Neuronal stem cell (in vitro differentiated cells): ENCODE data around the gene CPVL.
A peak's percentile ranks its signal among the peaks of the same experiment; 100 is the strongest.

Experiments
- DNase-seq: peaks from one replicate; pipeline ENCODE4 v3.0.0-alpha.2; 2013; ENCODE audit warnings: low spot score
- H2AFZ ChIP-seq: one replicate; pipeline ENCODE4 v1.6.1; 2013; ENCODE audit warnings: mild to moderate bottlenecking, low read length, inconsistent platforms
- H2AK5ac ChIP-seq: 2 replicates; pipeline ENCODE4 v1.6.1; 2013; ENCODE audit warnings: low read depth, mild to moderate bottlenecking, inconsistent platforms, low read length, moderate library complexity, mixed read lengths
- H2BK120ac ChIP-seq: 2 replicates; pipeline ENCODE4 v1.6.1; 2013; ENCODE audit warnings: low read depth, mild to moderate bottlenecking, inconsistent platforms, low read length, moderate library complexity, mixed read lengths
- H2BK12ac ChIP-seq: one replicate; pipeline ENCODE4 v1.6.1; 2013; ENCODE audit warnings: low read length, inconsistent platforms
- H2BK15ac ChIP-seq: 2 replicates; pipeline ENCODE4 v1.6.1; 2013; ENCODE audit warnings: mild to moderate bottlenecking, low read length, inconsistent platforms, mixed read lengths
- H2BK5ac ChIP-seq: one replicate; pipeline ENCODE4 v1.6.1; 2013; ENCODE audit warnings: inconsistent platforms, mild to moderate bottlenecking, low read length, moderate library complexity
- H3K14ac ChIP-seq: one replicate; pipeline ENCODE4 v1.6.1; 2013; ENCODE audit warnings: low read length, inconsistent platforms
- H3K18ac ChIP-seq: 2 replicates; pipeline ENCODE4 v1.6.1; 2013; ENCODE audit warnings: low read length, inconsistent platforms
- H3K23ac ChIP-seq: 2 replicates; pipeline ENCODE4 v1.6.1; 2013; ENCODE audit warnings: low read depth, mild to moderate bottlenecking, mixed read lengths, low read length, inconsistent platforms; ENCODE audit not compliant: poor library complexity
- H3K27ac ChIP-seq: replicated peaks from 3 replicates; pipeline ENCODE4 v1.5.1; 2013; ENCODE audit warnings: low read length, inconsistent platforms
- H3K27me3 ChIP-seq, 3 experiments: 2 replicates each; pipeline ENCODE4 v1.6.1; 2013; ENCODE audit warnings: low read length in 3 of 3, mild to moderate bottlenecking in 2 of 3, inconsistent platforms in 1 of 3, low read depth in 1 of 3, mixed read lengths in 1 of 3, moderate library complexity in 1 of 3; ENCODE audit not compliant: control insufficient read depth in 3 of 3, insufficient read depth in 3 of 3
- H3K36me3 ChIP-seq, 2 donors: replicated peaks in 1 of 2; 2 replicates each; pipeline ENCODE4 v1.6.1; 2013; ENCODE audit warnings: low read length in 2 of 2; ENCODE audit not compliant: control insufficient read depth in 2 of 2, insufficient read depth in 2 of 2
- H3K4ac ChIP-seq: 2 replicates; pipeline ENCODE4 v1.6.1; 2013; ENCODE audit warnings: inconsistent platforms, mild to moderate bottlenecking, low read length, moderate library complexity
- H3K4me1 ChIP-seq, 2 donors: 1 replicate in 1 of 2; 2 replicates in 1 of 2; pipeline ENCODE4 v1.6.1; 2013; ENCODE audit warnings: low read length in 2 of 2, low read depth in 1 of 2; ENCODE audit not compliant: control insufficient read depth in 2 of 2, insufficient read depth in 1 of 2
- H3K4me2 ChIP-seq: one replicate; pipeline ENCODE4 v1.6.1; 2013; ENCODE audit warnings: mild to moderate bottlenecking, low read length, inconsistent platforms; ENCODE audit not compliant: insufficient read depth, poor library complexity, severe bottlenecking
- H3K4me3 ChIP-seq, 2 donors: 2 replicates each; pipeline ENCODE4 v1.5.1; 2013; ENCODE audit warnings: low read length in 2 of 2, mild to moderate bottlenecking in 2 of 2, inconsistent platforms in 1 of 2, moderate library complexity in 1 of 2
- H3K79me1 ChIP-seq: one replicate; pipeline ENCODE4 v1.6.1; 2013; ENCODE audit warnings: low read depth, mild to moderate bottlenecking, inconsistent platforms, low read length, moderate library complexity
- H3K9ac ChIP-seq: one replicate; pipeline ENCODE4 v1.6.1; 2013; ENCODE audit warnings: mild to moderate bottlenecking, low read depth, low read length, inconsistent platforms; ENCODE audit not compliant: poor library complexity
- H3K9me3 ChIP-seq, 2 donors: replicated peaks in 1 of 2; 2 replicates each; pipeline versions ENCODE3 to v1.6.1; 2013; ENCODE audit warnings: low read length in 2 of 2, mild to moderate bottlenecking in 2 of 2, inconsistent platforms in 1 of 2, low read depth in 1 of 2, mixed read lengths in 1 of 2, moderate library complexity in 1 of 2; ENCODE audit not compliant: control insufficient read depth in 2 of 2, insufficient read depth in 1 of 2
- H4K8ac ChIP-seq: one replicate; pipeline ENCODE4 v1.6.1; 2013; ENCODE audit warnings: low read depth, mild to moderate bottlenecking, inconsistent platforms, low read length, moderate library complexity
- H4K91ac ChIP-seq: one replicate; pipeline ENCODE4 v1.6.1; 2013; ENCODE audit warnings: low read length, low read depth, mild to moderate bottlenecking, inconsistent platforms; ENCODE audit not compliant: poor library complexity
- WGBS, 2 donors: extraction: QIAGEN DNeasy Blood & Tissue Kit; methylation state at CpG; one replicate each; pipeline ENCODE4 v1.1.7; 2013; ENCODE audit warnings: missing lambda C conversion rate in 2 of 2, mixed read lengths in 1 of 2; ENCODE audit not compliant: insufficient read length in 2 of 2, insufficient replicate concordance in 1 of 2; ENCODE audit errors: extremely low coverage in 2 of 2; 5-methylcytosine and 5-hydroxymethylcytosine counted together

CPVL gene

GRCh38 chr7:28984631-28985030, 161.7 kb downstream of the CPVL start:
- Histone ChIP-seq H3K4me1 (peaks cover 12 to 14% of the 10 kb centered on the region in 2 donors), H4K91ac (no peak overlapping the region), H2AK5ac (no peak overlapping the region), H3K9ac (no peak overlapping the region), H3K4ac (no peak overlapping the region), H3K9me3 (peaks cover 0 to 3% of the 10 kb centered on the region in 2 donors), H3K79me1 (no peaks in the 10 kb centered on the region), H3K23ac (no peak overlapping the region), H3K4me3 (no peak overlapping the region), H3K14ac (no peak overlapping the region), H3K18ac (no peak overlapping the region), H2BK120ac (no peak overlapping the region), H3K27ac (peak overlapping the region; percentile 75), H3K4me2 (no peak overlapping the region), H4K8ac (no peak overlapping the region), H2BK5ac (no peak overlapping the region), H3K36me3 (no peaks in the 10 kb centered on the region), H2BK12ac (no peak overlapping the region), H2BK15ac (no peak overlapping the region), H2AFZ (peak overlapping the region; percentile 78), H3K27me3 (no peaks in the 10 kb centered on the region)
- no CpG with 5 or more reads among the region's 4 CpGs for WGBS, 2 donors
- peak; percentile 31 for DNase-seq

GRCh38 chr7:28984217-28984616, 162.1 kb downstream of the CPVL start:
- H4K8ac ChIP-seq = no peak overlapping the region
- DNase-seq = no peak
- H3K4me3 ChIP-seq = no peak overlapping the region
- no peak overlapping the region for H3K4ac ChIP-seq
- H3K9ac ChIP-seq = no peak overlapping the region
- H2AFZ ChIP-seq = peak overlapping the region; percentile 78
- no peaks in the 10 kb centered on the region for H3K27me3 ChIP-seq
- H3K9me3 ChIP-seq = peaks cover 0 to 6% of the 10 kb centered on the region in 2 donors
- no peak overlapping the region for H3K18ac ChIP-seq
- no peaks in the 10 kb centered on the region for H3K79me1 ChIP-seq
- no peak overlapping the region for H3K23ac ChIP-seq
- H2BK120ac ChIP-seq = no peak overlapping the region
- H2BK15ac ChIP-seq = no peak overlapping the region
- no peak overlapping the region for H4K91ac ChIP-seq
- H2AK5ac ChIP-seq = no peak overlapping the region
- H3K4me2 ChIP-seq = no peak overlapping the region
- H2BK12ac ChIP-seq = no peak overlapping the region
- no peak overlapping the region for H2BK5ac ChIP-seq
- peaks cover 12 to 14% of the 10 kb centered on the region in 2 donors for H3K4me1 ChIP-seq
- H3K36me3 ChIP-seq = no peaks in the 10 kb centered on the region
- no peak overlapping the region for H3K14ac ChIP-seq
- peak overlapping the region; percentile 55 for H3K27ac ChIP-seq

- H2AFZ ChIP-seq = no peak overlapping the region
- no peak overlapping the region for H3K4ac ChIP-seq
- WGBS, 2 donors = no CpG with 5 or more reads among the region's 4 CpGs
- H4K91ac ChIP-seq = no peak overlapping the region
- DNase-seq = no peak
- no peak overlapping the region for H2BK5ac ChIP-seq
- H3K27me3 ChIP-seq = no peaks in the 10 kb centered on the region
- peaks cover 12 to 14% of the 10 kb centered on the region in 2 donors for H3K4me1 ChIP-seq
- no peak overlapping the region for H2AK5ac ChIP-seq
- no peak overlapping the region for H3K4me2 ChIP-seq
- H2BK15ac ChIP-seq = no peak overlapping the region
- H3K4me3 ChIP-seq = no peak overlapping the region
- no peaks in the 10 kb centered on the region for H3K79me1 ChIP-seq
- H3K23ac ChIP-seq = no peak overlapping the region
- no peak overlapping the region for H4K8ac ChIP-seq
- H3K9ac ChIP-seq = no peak overlapping the region
- H3K9me3 ChIP-seq = peaks cover 0 to 6% of the 10 kb centered on the region in 2 donors
- H3K27ac ChIP-seq = no peak overlapping the region
- no peak overlapping the region for H3K18ac ChIP-seq
- H2BK120ac ChIP-seq = no peak overlapping the region
- no peaks in the 10 kb centered on the region for H3K36me3 ChIP-seq
- no peak overlapping the region for H2BK12ac ChIP-seq
- no peak overlapping the region for H3K14ac ChIP-seq
These were observed 162.7 kb downstream of the CPVL start for GRCh38 chr7:28983396-28984190.

GRCh38 chr7:28981161-28981465, 165.2 kb downstream of the CPVL start:
- H3K27ac ChIP-seq = no peak overlapping the region
- H3K4ac ChIP-seq = no peak overlapping the region
- no peaks in the 10 kb centered on the region for H3K79me1 ChIP-seq
- no peak overlapping the region for H2BK15ac ChIP-seq
- H3K18ac ChIP-seq = no peak overlapping the region
- H4K8ac ChIP-seq = no peak overlapping the region
- peaks cover 9 to 14% of the 10 kb centered on the region in 2 donors for H3K4me1 ChIP-seq
- H2BK120ac ChIP-seq = no peak overlapping the region
- no CpG with 5 or more reads among the region's 4 CpGs for WGBS, 2 donors
- no peak overlapping the region for H3K4me3 ChIP-seq
- H2AFZ ChIP-seq = no peak overlapping the region
- H3K4me2 ChIP-seq = no peak overlapping the region
- no peak overlapping the region for H2BK5ac ChIP-seq
- DNase-seq = no peak
- H2BK12ac ChIP-seq = no peak overlapping the region
- no peak overlapping the region for H4K91ac ChIP-seq
- no peaks in the 10 kb centered on the region for H3K36me3 ChIP-seq
- H3K9ac ChIP-seq = no peak overlapping the region
- peaks cover 0 to 19% of the 10 kb centered on the region in 2 donors for H3K9me3 ChIP-seq
- no peak overlapping the region for H2AK5ac ChIP-seq
- no peak overlapping the region for H3K14ac ChIP-seq
- no peaks in the 10 kb centered on the region for H3K27me3 ChIP-seq
- no peak overlapping the region for H3K23ac ChIP-seq
